ENCODE data around the gene ATP1A2.

ATP1A2 gene

GRCh38 chr1:160168609-160169369 is 53.2 kb downstream of the ATP1A2 start:
- DNase-seq (ENCODE audit: low read depth in 1 of 2, low spot score in 1 of 2), result no peak

GRCh38 chr1:160169553-160170399 is 54.2 kb downstream of the ATP1A2 start:
- no peak for DNase-seq (ENCODE audit: low read depth in 1 of 2, low spot score in 1 of 2)

GRCh38 chr1:160171354-160171753 is 55.8 kb downstream of the ATP1A2 start:
- DNase-seq (ENCODE audit: low read depth in 1 of 2, low spot score in 1 of 2), result no peak

GRCh38 chr1:160171980-160172379 is 56.4 kb downstream of the ATP1A2 start:
- DNase-seq (ENCODE audit: low read depth in 1 of 2, low spot score in 1 of 2), result no peak

GRCh38 chr1:160177231-160177630 is 61.7 kb downstream of the ATP1A2 start:
- no peak for DNase-seq (ENCODE audit: low read depth in 1 of 2, low spot score in 1 of 2)

GRCh38 chr1:160177667-160178066 is 62.1 kb downstream of the ATP1A2 start:
- DNase-seq (ENCODE audit: low read depth in 1 of 2, low spot score in 1 of 2), result no peak

GRCh38 chr1:160178731-160179130 is 63.2 kb downstream of the ATP1A2 start:
- no peak for DNase-seq (ENCODE audit: low read depth in 1 of 2, low spot score in 1 of 2)

GRCh38 chr1:160179336-160179735 is 63.8 kb downstream of the ATP1A2 start:
- no peak for DNase-seq (ENCODE audit: low read depth in 1 of 2, low spot score in 1 of 2)

- DNase-seq (ENCODE audit: low read depth in 1 of 2, low spot score in 1 of 2), result no peak
Measured at GRCh38 chr1:160186246-160186645, 70.7 kb downstream of the ATP1A2 start.

GRCh38 chr1:160186729-160187128 is 71.2 kb downstream of the ATP1A2 start:
- no peak for DNase-seq (ENCODE audit: low read depth in 1 of 2, low spot score in 1 of 2)

GRCh38 chr1:160187407-160187806 is 71.8 kb downstream of the ATP1A2 start:
- no peak for DNase-seq (ENCODE audit: low read depth in 1 of 2, low spot score in 1 of 2)

GRCh38 chr1:160188341-160188740 is 72.8 kb downstream of the ATP1A2 start:
- DNase-seq (ENCODE audit: low read depth in 1 of 2, low spot score in 1 of 2), result no peak

- no peak for DNase-seq (ENCODE audit: low read depth in 1 of 2, low spot score in 1 of 2)
Measured at GRCh38 chr1:160189649-160190625, 74.4 kb downstream of the ATP1A2 start, which contains the start of gene CASQ1. Gene CASQ1, plus strand, starts transcription at chr1:160190575. Its CDS starts 177 bp downstream, at chr1:160190752.

- no peak for DNase-seq (ENCODE audit: low read depth in 1 of 2, low spot score in 1 of 2)
Measured at GRCh38 chr1:160191756-160192155, 76.2 kb downstream of the ATP1A2 start.

GRCh38 chr1:160192234-160192633 is 76.7 kb downstream of the ATP1A2 start:
- no peak for DNase-seq (ENCODE audit: low read depth in 1 of 2, low spot score in 1 of 2)
